RWPE2 (cell line): ENCODE measurements around the gene SLC35F3.

Experiments
- ATAC-seq: fragments of 200-7000 bp; cut with Tn5 transposase; 3 replicates; pipeline ENCODE4 v1.9.1; 2021; ENCODE audit warnings: low read depth
- DNase-seq: peaks from one replicate; pipeline ENCODE4 v3.0.0-alpha.2; 2020; ENCODE audit warnings: low spot score
- H3K27ac ChIP-seq: fragments of 450-650 bp; 2 replicates; pipeline ENCODE4 v1.5.1; 2017; ENCODE audit warnings: mild to moderate bottlenecking; ENCODE audit not compliant: poor library complexity, severe bottlenecking
- H3K27me3 ChIP-seq: fragments of 250-450 bp; sonication (Bioruptor Pico); 2 replicates; pipeline ENCODE4 v1.5.1; 2021; ENCODE audit warnings: mild to moderate bottlenecking, moderate library complexity; ENCODE audit not compliant: insufficient read depth, poor library complexity, severe bottlenecking
- H3K36me3 ChIP-seq: fragments of 250-450 bp; sonication (Bioruptor Pico); 2 replicates; pipeline ENCODE4 v1.5.1; 2020; ENCODE audit warnings: low read depth, mild to moderate bottlenecking, moderate library complexity
- H3K4me1 ChIP-seq: fragments of 250-450 bp; sonication (Bioruptor Pico); 2 replicates; pipeline ENCODE4 v1.5.1; 2021; ENCODE audit warnings: mild to moderate bottlenecking, moderate library complexity; ENCODE audit not compliant: insufficient read depth, poor library complexity, severe bottlenecking
- H3K4me3 ChIP-seq: fragments of 250-450 bp; sonication (Bioruptor Pico); 2 replicates; pipeline ENCODE4 v1.5.1; 2021; ENCODE audit warnings: mild to moderate bottlenecking, moderate library complexity; ENCODE audit not compliant: severe bottlenecking
- H3K9me3 ChIP-seq: fragments of 250-450 bp; sonication (Bioruptor Pico); 2 replicates; pipeline ENCODE4 v1.5.1; 2021; ENCODE audit warnings: mild to moderate bottlenecking, moderate library complexity; ENCODE audit not compliant: severe bottlenecking
- TF ChIP-seq, protein P1 (sequence below): fragments of 450-650 bp; IDR thresholded peaks from one replicate; pipeline ENCODE4 v1.5.1; 2017; ENCODE audit warnings: mild to moderate bottlenecking, moderate library complexity; ENCODE audit not compliant: poor library complexity, severe bottlenecking

The SLC35F3 gene

DNA sequence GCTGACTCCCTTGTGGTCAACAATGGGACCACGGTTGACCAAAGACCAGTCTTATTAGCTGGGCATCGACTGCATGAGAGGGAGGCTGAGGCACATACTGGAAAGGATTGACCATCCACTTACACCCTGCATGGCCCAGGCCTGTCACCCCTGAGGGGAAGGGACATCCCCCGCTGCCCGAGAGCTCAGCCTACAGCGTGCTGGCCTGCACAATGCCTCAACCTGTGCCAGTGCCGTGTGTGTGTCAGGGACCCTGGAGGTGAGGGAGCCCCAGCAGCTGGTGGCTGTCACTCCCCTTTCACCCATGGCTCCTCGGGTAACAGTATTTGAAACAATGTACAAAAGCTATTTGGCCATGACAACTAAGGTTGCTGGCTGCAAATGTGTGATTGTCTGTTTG is 67.3 kb downstream of the SLC35F3 start:
- H3K4me3 ChIP-seq = no peak overlapping the region

DNA sequence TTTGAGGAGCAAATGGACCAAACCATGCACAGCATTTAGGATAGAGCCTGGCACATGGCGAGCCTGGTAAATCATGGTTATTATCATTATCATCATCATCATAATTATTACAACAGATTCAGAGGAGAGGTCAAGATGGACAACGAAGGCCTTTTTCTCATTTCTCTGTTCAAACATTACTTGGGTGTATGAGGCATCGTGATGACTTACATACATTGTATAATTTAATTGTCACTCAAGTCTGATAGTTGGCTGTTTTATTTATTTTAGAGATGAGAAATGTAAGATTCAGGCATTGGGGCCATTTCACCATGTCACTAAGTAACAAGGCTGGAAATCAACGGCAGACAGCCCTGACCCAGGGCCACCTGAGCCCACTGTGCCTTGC is 68.1 kb downstream of the SLC35F3 start:
- Histone ChIP-seq H3K9me3 (no peaks in the 10 kb centered on the region), H3K4me3 (no peak overlapping the region), H3K27me3 (no peaks in the 10 kb centered on the region), H3K36me3 (no peaks in the 10 kb centered on the region), H3K27ac (no peak overlapping the region), H3K4me1 (no peaks in the 10 kb centered on the region)
- ATAC-seq (no peak), DNase-seq (no peak)
- TF ChIP-seq, protein P1, sequence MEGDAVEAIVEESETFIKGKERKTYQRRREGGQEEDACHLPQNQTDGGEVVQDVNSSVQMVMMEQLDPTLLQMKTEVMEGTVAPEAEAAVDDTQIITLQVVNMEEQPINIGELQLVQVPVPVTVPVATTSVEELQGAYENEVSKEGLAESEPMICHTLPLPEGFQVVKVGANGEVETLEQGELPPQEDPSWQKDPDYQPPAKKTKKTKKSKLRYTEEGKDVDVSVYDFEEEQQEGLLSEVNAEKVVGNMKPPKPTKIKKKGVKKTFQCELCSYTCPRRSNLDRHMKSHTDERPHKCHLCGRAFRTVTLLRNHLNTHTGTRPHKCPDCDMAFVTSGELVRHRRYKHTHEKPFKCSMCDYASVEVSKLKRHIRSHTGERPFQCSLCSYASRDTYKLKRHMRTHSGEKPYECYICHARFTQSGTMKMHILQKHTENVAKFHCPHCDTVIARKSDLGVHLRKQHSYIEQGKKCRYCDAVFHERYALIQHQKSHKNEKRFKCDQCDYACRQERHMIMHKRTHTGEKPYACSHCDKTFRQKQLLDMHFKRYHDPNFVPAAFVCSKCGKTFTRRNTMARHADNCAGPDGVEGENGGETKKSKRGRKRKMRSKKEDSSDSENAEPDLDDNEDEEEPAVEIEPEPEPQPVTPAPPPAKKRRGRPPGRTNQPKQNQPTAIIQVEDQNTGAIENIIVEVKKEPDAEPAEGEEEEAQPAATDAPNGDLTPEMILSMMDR = no peak

More for the DNA sequence above, 67.3 kb downstream of the SLC35F3 start:
- H3K9me3 ChIP-seq = no peaks in the 10 kb centered on the region
- no peaks in the 10 kb centered on the region for H3K36me3 ChIP-seq
- no peak overlapping the region for H3K27ac ChIP-seq
- H3K27me3 ChIP-seq = no peaks in the 10 kb centered on the region
- no peaks in the 10 kb centered on the region for H3K4me1 ChIP-seq
- DNase-seq (no peak), ATAC-seq (no peak)
- TF ChIP-seq, protein P1 = no peak

DNA sequence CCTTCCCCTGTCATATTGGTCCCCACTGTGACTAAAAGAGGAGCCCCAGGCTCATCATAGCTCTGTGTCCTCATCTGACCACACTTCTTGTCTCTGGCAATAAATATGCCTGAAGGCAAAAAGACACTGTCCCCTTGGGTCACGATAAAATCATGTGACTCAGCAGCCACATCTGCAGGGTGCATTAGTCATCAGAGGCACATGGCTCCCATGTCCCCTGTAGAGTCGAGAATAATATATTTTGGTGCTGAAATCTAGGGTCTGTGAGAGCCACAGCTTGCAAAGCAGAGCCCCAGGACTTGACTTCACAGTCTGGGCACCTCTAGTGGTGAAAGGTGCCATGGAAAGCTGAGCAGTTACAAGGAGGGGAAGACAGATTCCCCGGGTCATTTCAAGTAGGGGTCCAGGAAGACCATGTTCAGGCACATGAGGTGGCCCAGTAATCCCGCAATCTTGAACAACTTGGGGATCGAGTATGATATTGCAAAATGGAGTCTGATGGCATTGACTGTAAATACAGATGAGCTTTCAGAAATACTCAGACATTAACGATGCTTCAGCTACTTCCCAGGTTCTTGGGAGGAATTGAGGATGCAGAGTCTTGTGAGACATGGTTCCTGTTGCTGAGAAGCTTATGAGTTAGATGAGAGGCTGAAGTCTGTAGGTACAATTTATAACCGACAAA is 68.6 kb downstream of the SLC35F3 start:
- DNase-seq = no peak
- no peaks in the 10 kb centered on the region for H3K4me1 ChIP-seq
- TF ChIP-seq, protein P1 = no peak
- no peaks in the 10 kb centered on the region for H3K9me3 ChIP-seq
- no peak overlapping the region for H3K4me3 ChIP-seq
- no peak overlapping the region for H3K27ac ChIP-seq
- no peaks in the 10 kb centered on the region for H3K36me3 ChIP-seq
- no peak for ATAC-seq
- no peaks in the 10 kb centered on the region for H3K27me3 ChIP-seq

DNA sequence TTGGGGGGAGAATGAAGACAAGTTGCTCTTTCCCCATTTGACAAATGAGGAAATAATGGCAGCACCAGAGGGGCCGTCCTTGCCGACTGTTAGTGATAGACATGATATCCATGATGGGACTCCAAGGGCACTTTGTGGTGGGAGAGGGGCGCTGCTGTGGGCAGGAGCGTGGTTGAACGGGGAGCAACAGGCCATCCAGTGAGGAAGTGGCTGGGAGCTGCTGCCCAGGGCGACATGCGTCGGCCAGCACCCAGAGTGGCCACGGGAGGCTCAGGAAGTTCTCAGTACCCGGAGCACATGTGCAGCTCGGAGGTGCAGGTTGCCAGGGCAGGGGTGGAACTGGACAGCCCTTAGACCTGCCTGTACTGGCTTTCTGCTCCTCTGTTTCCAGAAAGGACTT is 71.0 kb downstream of the SLC35F3 start:
- H3K4me3 ChIP-seq = no peak overlapping the region
- TF ChIP-seq, protein P1 = no peak

DNA sequence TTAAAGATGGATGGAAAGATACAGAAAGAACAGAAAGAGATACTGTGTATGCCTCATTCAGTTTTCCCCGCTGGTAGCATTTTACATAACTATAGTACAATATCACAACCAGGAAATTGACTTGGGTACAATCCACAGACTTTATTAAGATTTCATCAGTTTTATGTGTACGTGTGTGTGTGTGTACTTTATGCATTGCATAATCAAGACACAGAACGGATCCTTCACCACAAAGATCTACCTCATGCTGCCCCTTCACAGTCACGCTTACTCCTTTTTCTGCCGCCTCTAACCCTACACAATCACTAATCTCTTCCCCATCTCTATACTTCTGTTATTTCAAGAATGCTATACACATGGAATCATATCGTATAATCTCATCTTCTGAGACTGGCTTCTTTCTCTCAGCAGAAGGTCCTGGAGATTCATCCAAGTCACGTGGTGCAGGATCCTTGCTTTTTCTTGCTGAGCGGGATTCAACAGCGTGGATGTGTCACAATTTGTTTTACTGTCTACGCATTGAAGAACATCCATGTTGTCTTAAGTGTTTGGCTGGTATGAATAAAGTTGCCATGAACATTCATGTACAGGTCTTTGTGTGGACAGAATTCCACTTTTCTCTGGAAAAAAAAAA is 76.7 kb downstream of the SLC35F3 start:
- H3K9me3 ChIP-seq = no peaks in the 10 kb centered on the region
- H3K27ac ChIP-seq = no peak overlapping the region
- H3K27me3 ChIP-seq = no peaks in the 10 kb centered on the region
- peaks cover 6% of the 10 kb centered on the region for H3K4me1 ChIP-seq
- TF ChIP-seq, protein P1 = no peak
- ATAC-seq = no peak
- DNase-seq = no peak
- no peaks in the 10 kb centered on the region for H3K36me3 ChIP-seq
- H3K4me3 ChIP-seq = no peak overlapping the region

More for the DNA sequence above, 71.0 kb downstream of the SLC35F3 start:
- Histone ChIP-seq H3K4me1 (no peaks in the 10 kb centered on the region), H3K27ac (no peak overlapping the region), H3K9me3 (no peaks in the 10 kb centered on the region), H3K27me3 (no peaks in the 10 kb centered on the region), H3K36me3 (no peaks in the 10 kb centered on the region)
- no peak for ATAC-seq
- DNase-seq = no peak
